Activated T-helper 1 cell treated with anti-CD3 and anti-CD28 coated beads, Interleukin-12 subunit alpha, Interleukin-12 subunit beta, Interleukin-2, Interleukin-4 antibody, amounts not matched to agents 30 ng/mL and 10 ng/mL and 1 ng/mL, durations not matched to agents 14 hours and 24 hours and 36 hours (primary cell): ENCODE measurements around the gene MXRA8. TPM values are rescaled to one million over a fixed set of nuclear protein-coding genes. Genes with fewer than 3 reads are reported as not detected.

Source experiments
- DNase-seq: peaks from one replicate; pipeline ENCODE4 v3.0.0; 2021; ENCODE audit warnings: low spot score
- H3K27ac Mint-ChIP-seq: one replicate; pipeline ENCODE4 v1.8.0; 2021; ENCODE audit warnings: mild to moderate bottlenecking, mixed read lengths
- H3K27me3 Mint-ChIP-seq: one replicate; pipeline ENCODE4 v1.8.0; 2022; ENCODE audit warnings: mild to moderate bottlenecking, moderate library complexity, mixed read lengths; ENCODE audit not compliant: insufficient read depth
- H3K36me3 Mint-ChIP-seq: one replicate; pipeline ENCODE4 v1.8.0; 2021; ENCODE audit warnings: low read depth, mixed read lengths
- H3K4me1 Mint-ChIP-seq: one replicate; pipeline ENCODE4 v1.8.0; 2021; ENCODE audit warnings: low read depth, mixed read lengths
- H3K4me3 Mint-ChIP-seq: one replicate; pipeline ENCODE4 v1.8.0; 2021; ENCODE audit warnings: mild to moderate bottlenecking, moderate library complexity, mixed read lengths
- H3K9me3 Mint-ChIP-seq: one replicate; pipeline ENCODE4 v1.8.0; 2021; ENCODE audit warnings: mixed read lengths
- intact Hi-C: fragments of 100-400 bp; cut with micrococcal nuclease; formaldehyde crosslinking; loops from one replicate; pipeline ENCODE4 v1.15.1; 2024
- total RNA-seq: library from RNA; stranded (reverse); gene quantifications from 2 replicates; pipeline ENCODE4 v1.2.3, GENCODE V29; 2022

MXRA8 gene
- total RNA-seq, 1 donor from 2014 or later, result 0.18 TPM

DNA sequence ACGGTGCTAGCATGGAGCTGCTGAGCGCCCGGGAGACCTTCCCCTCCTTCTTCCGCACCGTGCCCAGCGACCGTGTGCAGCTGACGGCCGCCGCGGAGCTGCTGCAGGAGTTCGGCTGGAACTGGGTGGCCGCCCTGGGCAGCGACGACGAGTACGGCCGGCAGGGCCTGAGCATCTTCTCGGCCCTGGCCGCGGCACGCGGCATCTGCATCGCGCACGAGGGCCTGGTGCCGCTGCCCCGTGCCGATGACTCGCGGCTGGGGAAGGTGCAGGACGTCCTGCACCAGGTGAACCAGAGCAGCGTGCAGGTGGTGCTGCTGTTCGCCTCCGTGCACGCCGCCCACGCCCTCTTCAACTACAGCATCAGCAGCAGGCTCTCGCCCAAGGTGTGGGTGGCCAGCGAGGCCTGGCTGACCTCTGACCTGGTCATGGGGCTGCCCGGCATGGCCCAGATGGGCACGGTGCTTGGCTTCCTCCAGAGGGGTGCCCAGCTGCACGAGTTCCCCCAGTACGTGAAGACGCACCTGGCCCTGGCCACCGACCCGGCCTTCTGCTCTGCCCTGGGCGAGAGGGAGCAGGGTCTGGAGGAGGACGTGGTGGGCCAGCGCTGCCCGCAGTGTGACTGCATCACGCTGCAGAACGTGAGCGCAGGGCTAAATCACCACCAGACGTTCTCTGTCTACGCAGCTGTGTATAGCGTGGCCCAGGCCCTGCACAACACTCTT is 26.2 kb downstream of the MXRA8 start:
- intact Hi-C loops, result no loop called here
- Mint-ChIP-seq H3K27me3 (no peaks in the 10 kb centered on the region), H3K9me3 (no peaks in the 10 kb centered on the region), H3K27ac (no peak overlapping the region), H3K4me3 (no peak overlapping the region), H3K4me1 (no peaks in the 10 kb centered on the region), H3K36me3 (no peaks in the 10 kb centered on the region)
- DNase-seq, result no peak

DNA sequence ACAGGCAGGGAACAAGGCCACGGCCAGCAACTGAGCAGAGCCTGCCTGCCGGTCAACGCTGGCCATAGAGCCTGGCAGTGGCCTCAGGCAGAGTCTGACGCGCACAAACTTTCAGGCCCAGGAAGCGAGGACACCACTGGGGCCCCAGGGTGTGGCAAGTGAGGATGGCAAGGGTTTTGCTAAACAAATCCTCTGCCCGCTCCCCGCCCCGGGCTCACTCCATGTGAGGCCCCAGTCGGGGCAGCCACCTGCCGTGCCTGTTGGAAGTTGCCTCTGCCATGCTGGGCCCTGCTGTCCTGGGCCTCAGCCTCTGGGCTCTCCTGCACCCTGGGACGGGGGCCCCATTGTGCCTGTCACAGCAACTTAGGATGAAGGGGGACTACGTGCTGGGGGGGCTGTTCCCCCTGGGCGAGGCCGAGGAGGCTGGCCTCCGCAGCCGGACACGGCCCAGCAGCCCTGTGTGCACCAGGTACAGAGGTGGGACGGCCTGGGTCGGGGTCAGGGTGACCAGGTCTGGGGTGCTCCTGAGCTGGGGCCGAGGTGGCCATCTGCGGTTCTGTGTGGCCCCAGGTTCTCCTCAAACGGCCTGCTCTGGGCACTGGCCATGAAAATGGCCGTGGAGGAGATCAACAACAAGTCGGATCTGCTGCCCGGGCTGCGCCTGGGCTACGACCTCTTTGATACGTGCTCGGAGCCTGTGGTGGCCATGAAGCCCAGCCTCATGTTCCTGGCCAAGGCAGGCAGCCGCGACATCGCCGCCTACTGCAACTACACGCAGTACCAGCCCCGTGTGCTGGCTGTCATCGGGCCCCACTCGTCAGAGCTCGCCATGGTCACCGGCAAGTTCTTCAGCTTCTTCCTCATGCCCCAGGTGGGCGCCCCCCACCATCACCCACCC is 27.0 kb downstream of the MXRA8 start, which contains the start of gene TAS1R3:
Gene TAS1R3 (plus strand): TSS at position 213 of the 898 bp plus-strand sequence. CDS start 66 bp downstream, at position 279.
- H3K36me3 Mint-ChIP-seq, result no peaks in the 10 kb centered on the region
- H3K27me3 Mint-ChIP-seq, result no peaks in the 10 kb centered on the region
- intact Hi-C loops, result no loop called here
- no peak within 1 kb of the TSS for H3K27ac Mint-ChIP-seq
- peaks cover 5% of the 10 kb centered on the region for H3K4me1 Mint-ChIP-seq
- no peaks in the 10 kb centered on the region for H3K9me3 Mint-ChIP-seq
- H3K4me3 Mint-ChIP-seq, result no peak within 1 kb of the TSS
- no peak for DNase-seq

DNA sequence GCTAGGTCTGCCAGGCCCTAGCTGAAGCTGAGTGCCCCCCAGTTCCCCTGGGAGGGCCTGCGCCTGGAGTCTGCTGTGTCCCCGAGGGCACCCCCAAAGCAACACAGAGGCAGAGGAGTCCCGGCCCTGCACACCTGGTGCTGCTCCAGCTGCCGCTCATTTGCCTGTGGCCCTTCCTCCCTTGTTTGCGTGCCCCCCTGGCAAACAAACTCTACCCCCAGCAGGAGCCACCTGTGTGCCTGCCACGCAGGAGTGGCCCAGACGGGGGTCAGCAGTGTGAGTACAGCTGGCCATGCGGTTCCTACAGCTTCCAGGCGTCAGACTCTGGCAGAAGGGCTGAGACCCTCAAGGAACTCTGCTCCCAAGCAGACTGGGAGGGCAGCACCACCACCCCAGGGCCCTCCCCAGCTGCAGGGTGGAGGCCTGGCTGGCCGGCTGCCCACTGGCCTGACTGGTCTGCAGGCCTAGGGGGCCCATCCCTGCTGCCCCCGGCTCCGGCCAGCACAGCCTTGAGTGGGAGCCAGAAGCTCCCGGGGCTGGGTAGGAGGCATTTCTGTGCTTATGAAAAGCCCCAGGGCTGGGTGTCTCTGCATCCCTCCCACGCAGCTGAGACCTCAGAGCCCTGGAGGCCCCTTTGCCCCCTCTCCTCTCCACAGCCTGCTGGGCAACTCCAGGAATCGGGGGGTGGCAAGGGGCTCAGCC is 27.8 kb downstream of the MXRA8 start:
- H3K9me3 Mint-ChIP-seq, result no peaks in the 10 kb centered on the region
- no peak for DNase-seq
- H3K27me3 Mint-ChIP-seq, result no peaks in the 10 kb centered on the region
- H3K27ac Mint-ChIP-seq, result no peak overlapping the region
- H3K4me1 Mint-ChIP-seq, result peaks cover 11% of the 10 kb centered on the region
- intact Hi-C loops, result no loop called here
- no peaks in the 10 kb centered on the region for H3K36me3 Mint-ChIP-seq
- no peak overlapping the region for H3K4me3 Mint-ChIP-seq

DNA sequence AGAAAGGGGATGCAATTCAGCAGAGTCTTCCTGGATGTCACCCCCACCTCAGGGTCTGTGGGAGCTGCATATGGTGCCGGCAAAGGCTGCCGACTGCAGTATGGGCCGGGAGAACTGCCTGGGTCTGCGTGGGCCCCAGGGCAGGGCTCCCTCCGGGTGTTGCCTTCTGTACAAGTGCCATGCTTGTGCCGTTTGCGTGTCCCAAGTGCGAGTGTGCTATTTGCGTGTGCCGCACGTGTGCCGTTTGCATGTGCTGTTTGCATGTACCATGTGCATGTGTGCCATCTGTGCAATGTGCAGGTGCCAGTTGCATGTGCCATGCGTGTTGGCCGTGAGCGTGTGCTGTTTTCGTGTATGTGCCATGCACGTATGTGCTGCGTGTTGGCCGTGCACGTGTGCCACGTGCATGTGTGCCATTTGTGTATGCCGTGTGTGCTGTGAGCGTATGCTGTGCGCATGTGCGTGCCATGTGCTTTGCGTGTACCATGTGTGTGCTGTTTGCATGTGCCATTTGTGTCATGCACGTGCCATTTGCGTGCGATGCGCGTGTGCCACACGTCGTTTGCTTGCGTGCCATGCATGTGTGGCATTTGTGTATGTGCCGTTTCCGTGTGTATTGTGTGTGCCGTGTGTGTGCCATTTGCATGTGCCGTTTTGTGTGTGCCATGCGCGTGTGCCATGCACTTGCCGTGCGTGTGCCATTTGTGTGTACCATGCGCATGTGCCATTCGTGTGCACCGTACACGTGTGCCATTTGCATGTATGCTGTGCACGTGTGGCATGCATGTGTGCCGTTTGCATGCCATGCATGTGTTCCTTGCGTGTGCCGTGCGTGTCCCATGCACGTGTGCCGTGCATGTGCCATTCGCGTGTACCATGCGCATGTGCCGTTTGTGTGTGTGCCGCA is 28.8 kb downstream of the MXRA8 start:
- Mint-ChIP-seq H3K9me3 (no peaks in the 10 kb centered on the region), H3K4me3 (no peak overlapping the region), H3K27ac (no peak overlapping the region), H3K4me1 (peaks cover 11% of the 10 kb centered on the region), H3K27me3 (no peaks in the 10 kb centered on the region), H3K36me3 (no peaks in the 10 kb centered on the region)
- intact Hi-C loops, result no loop called here
- DNase-seq, result no peak

DNA sequence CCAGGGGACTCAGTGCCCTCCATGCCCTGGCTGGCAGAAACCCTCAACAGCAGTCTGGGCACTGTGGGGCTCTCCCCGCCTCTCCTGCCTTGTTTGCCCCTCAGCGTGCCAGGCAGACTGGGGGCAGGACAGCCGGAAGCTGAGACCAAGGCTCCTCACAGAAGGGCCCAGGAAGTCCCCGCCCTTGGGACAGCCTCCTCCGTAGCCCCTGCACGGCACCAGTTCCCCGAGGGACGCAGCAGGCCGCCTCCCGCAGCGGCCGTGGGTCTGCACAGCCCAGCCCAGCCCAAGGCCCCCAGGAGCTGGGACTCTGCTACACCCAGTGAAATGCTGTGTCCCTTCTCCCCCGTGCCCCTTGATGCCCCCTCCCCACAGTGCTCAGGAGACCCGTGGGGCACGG is 30.1 kb downstream of the MXRA8 start:
- Mint-ChIP-seq H3K27me3 (no peaks in the 10 kb centered on the region), H3K36me3 (peaks cover 2% of the 10 kb centered on the region), H3K27ac (no peak overlapping the region), H3K9me3 (no peaks in the 10 kb centered on the region), H3K4me1 (peaks cover 16% of the 10 kb centered on the region), H3K4me3 (no peak overlapping the region)
- intact Hi-C loops, result no loop called here
- DNase-seq, result no peak

DNA sequence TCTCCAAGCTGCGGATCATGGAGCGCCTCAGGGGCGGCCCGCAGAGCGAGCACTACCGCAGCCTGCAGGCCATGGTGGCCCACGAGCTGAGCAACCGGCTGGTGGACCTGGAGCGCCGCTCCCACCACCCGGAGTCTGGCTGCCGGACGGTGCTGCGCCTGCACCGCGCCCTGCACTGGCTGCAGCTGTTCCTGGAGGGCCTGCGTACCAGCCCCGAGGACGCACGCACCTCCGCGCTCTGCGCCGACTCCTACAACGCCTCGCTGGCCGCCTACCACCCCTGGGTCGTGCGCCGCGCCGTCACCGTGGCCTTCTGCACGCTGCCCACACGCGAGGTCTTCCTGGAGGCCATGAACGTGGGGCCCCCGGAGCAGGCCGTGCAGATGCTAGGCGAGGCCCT is 31.1 kb downstream of the MXRA8 start:
- H3K36me3 Mint-ChIP-seq, result peaks cover 3% of the 10 kb centered on the region
- no peak for DNase-seq
- no peak overlapping the region for H3K4me3 Mint-ChIP-seq
- intact Hi-C loops, result no loop called here
- no peaks in the 10 kb centered on the region for H3K9me3 Mint-ChIP-seq
- H3K27me3 Mint-ChIP-seq, result no peaks in the 10 kb centered on the region
- peaks cover 16% of the 10 kb centered on the region for H3K4me1 Mint-ChIP-seq
- H3K27ac Mint-ChIP-seq, result no peak overlapping the region

DNA sequence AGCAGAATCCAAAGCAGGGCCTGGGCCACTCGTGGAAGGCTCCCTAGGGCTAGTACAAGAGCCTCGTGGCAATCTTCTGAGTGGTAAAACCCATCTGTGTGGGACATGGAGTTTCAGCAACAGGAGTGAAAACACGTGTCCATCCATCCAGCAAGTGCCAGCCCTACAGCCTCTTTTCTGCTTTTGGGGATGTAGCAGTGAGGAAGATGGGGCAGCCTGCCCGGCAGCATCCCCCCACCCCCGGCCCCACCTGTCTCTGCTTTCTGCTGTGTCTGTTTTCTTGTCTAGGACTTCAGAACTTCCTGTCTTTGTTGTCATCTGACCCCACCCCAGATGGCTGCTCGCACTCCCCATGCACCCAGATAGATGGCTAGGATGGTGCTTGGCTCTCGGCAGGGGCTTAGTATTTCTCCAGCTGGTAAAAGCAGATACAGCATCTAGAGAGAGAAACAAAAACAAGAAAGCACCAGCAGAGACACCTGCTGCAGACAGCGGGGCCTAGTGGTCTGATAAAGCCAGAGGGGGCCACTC is 32.2 kb downstream of the MXRA8 start:
- peaks cover 20% of the 10 kb centered on the region for H3K4me1 Mint-ChIP-seq
- peak overlapping the region; percentile 76 for H3K4me3 Mint-ChIP-seq
- peak overlapping the region; percentile 29 for H3K27ac Mint-ChIP-seq
- peaks cover 3% of the 10 kb centered on the region for H3K36me3 Mint-ChIP-seq
- DNase-seq, result no peak
- intact Hi-C loops, result no loop called here
- H3K27me3 Mint-ChIP-seq, result no peaks in the 10 kb centered on the region
- H3K9me3 Mint-ChIP-seq, result no peaks in the 10 kb centered on the region

DNA sequence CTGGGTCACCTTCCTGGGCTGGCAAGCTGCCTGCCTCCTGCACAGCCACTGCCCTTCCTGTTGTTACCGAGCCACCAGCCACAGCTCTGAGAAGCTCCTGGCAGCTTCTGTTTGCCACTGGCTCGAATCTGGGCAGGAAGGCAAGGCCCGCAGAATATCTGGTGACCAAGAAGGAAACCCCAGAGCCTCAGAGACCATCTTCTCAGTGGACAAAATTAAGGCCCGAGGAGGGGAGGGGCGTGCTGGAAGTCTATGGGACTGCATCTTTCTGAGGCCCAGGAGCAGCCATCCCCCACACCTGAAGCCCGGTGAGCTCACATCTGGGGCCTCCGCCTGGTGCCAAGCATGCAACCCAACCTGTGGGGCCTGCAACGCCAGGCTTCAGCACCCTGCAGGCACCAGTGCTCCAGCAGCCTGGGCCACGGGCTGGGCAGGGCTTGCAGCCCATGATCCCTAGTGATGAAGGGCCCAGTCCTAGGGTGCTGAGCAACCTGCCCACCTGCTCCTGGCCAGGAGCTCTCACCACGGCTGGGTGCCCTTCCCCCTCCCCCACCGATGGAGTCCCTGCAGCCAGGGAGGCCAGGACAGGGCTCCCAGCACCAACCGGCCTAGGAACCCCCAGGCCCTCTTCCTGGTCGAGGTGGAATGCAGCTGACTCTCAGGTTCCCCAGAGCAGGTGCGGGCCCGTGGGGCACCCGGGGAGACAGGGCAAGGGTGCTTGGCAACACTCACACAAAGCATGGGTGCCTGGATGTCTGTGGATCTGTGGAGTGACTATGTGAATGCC is 32.9 kb downstream of the MXRA8 start:
- no peaks in the 10 kb centered on the region for H3K27me3 Mint-ChIP-seq
- H3K4me1 Mint-ChIP-seq, result peaks cover 20% of the 10 kb centered on the region
- peak overlapping the region; percentile 76 for H3K4me3 Mint-ChIP-seq
- no peaks in the 10 kb centered on the region for H3K9me3 Mint-ChIP-seq
- H3K27ac Mint-ChIP-seq, result no peak overlapping the region
- DNase-seq, result no peak
- peaks cover 3% of the 10 kb centered on the region for H3K36me3 Mint-ChIP-seq
- intact Hi-C loops, result no loop called here

DNA sequence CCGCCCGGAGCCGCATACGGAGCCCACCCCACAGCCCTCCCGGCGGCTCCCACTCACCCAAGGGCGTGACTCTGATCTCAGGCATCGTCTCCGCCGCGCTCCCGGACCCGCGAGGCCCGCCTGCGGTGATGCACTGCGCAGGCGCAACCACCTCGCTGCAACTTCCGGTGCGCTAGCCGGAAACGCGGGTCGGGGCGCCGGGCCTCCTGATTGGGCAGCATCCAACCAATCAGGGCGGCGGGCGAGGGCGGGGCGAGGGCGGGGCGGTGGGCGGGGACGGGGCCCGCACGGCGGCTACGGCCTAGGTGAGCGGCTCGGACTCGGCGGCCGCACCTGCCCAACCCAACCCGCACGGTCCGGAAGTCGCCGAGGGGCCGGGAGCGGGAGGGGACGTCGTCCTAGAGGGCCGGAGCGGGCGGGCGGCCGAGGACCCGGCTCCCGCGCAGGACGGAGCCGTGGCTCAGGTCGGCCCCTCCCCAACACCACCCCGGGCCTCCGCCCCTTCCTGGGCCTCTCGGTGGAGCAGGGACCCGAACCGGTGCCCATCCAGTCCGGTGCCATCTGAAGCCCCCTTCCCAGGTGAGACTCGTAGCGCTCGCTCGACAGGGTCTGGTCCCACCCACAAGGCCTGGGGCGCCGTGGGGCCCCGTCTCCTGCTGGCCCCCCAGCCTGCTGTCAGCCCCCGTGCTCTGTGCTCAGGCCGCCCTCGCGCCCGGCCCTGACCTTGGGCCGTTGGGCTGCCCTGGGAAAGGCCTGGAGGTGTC is 33.6 kb downstream of the MXRA8 start, which contains the start of the genes CPTP and INTS11:
Gene CPTP (plus strand): TSS at position 279 of the 764 bp plus-strand sequence. CDS start 2,109 bp downstream, outside the sequence.
Gene INTS11 (minus strand): TSS at position 137 of the 764 bp plus-strand sequence. CDS start 52 bp downstream, at position 85.
- H3K4me1 Mint-ChIP-seq, result peaks cover 20% of the 10 kb centered on the region
- peak within 1 kb of the TSS; percentile 92 for H3K27ac Mint-ChIP-seq
- intact Hi-C loops, result loop anchor here (1.0 kb wide), 3 partner anchors 16 to 208 kb away; partner anchors contain the start of genes AURKAIP1, C1orf159 and PUSL1
- peak; percentile 95 for DNase-seq
- peak within 1 kb of the TSS; percentile 95 for H3K4me3 Mint-ChIP-seq
- no peaks in the 10 kb centered on the region for H3K27me3 Mint-ChIP-seq
- H3K9me3 Mint-ChIP-seq, result no peaks in the 10 kb centered on the region
- H3K36me3 Mint-ChIP-seq, result peaks cover 3% of the 10 kb centered on the region

DNA sequence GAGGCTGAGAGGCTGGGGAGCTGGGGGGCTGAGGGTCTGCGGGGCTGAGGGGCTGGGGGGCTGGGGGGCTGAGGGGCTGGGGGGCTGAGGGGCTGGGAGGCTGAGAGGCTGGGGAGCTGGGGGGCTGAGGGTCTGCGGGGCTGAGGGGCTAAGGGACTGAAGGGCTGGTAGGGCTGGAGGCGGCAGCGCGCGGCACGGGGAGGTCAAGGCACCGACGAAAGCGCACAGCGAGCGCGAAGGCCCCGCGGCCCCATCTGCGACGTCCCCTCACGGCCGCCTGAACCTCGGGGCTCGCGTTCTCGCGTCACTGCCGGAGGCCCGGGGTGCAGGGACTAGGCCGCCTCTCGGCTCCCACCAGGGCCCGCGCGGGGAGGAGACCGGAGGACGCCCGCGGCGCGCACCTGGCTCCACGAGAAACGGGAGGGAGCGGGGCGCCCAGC is 34.3 kb downstream of the MXRA8 start:
- Mint-ChIP-seq H3K27me3 (no peaks in the 10 kb centered on the region), H3K27ac (no peak overlapping the region), H3K4me3 (peak overlapping the region; percentile 72), H3K9me3 (no peaks in the 10 kb centered on the region), H3K36me3 (peaks cover 8% of the 10 kb centered on the region), H3K4me1 (peaks cover 20% of the 10 kb centered on the region)
- intact Hi-C loops, result loop anchor here (1.0 kb wide), 3 partner anchors 16 to 208 kb away; partner anchors contain the start of genes AURKAIP1, C1orf159 and PUSL1
- DNase-seq, result no peak
